HG02623 (cell line): ENCODE measurements around the gene TMEM126B.
"Not testable (repeated sequence)": the region's sequence is repeated elsewhere in the genome, so short reads cannot be mapped to it uniquely, and the experiment has no call there.

Source experiments
- ATAC-seq: cut with Tn5 transposase; IDR thresholded peaks from one replicate; pipeline ENCODE4 v1.9.1; 2021; ENCODE audit warnings: moderate library complexity; ENCODE audit not compliant: unreplicated experiment

Gene TMEM126B

GRCh38 chr11:85627998-85628770 lies at the start of gene TMEM126B:
TMEM126B (plus strand) TSS chr11:85628593; CDS start chr11:85628608, 15 bp downstream.
- ATAC-seq, result peak; percentile 99

- ATAC-seq, result no peak
Observed at GRCh38 chr11:85582111-85582510, 46.3 kb upstream of the TMEM126B start.

GRCh38 chr11:85589373-85589772 lies 39.0 kb upstream of the TMEM126B start:
- ATAC-seq, result no peak

- ATAC-seq, result no peak
Observed at GRCh38 chr11:85590848-85591483, 37.4 kb upstream of the TMEM126B start.

- peak; percentile 71 for ATAC-seq
Observed at GRCh38 chr11:85595285-85595884, 33.0 kb upstream of the TMEM126B start.

- no peak for ATAC-seq
Observed at GRCh38 chr11:85596886-85597285, 31.5 kb upstream of the TMEM126B start.

GRCh38 chr11:85599083-85599482 lies 29.3 kb upstream of the TMEM126B start:
- ATAC-seq, result no peak

- no peak for ATAC-seq
Observed at GRCh38 chr11:85602526-85603213, 25.7 kb upstream of the TMEM126B start.

- no peak for ATAC-seq
Observed at GRCh38 chr11:85603220-85603619, 25.2 kb upstream of the TMEM126B start.

- not testable (repeated sequence) for ATAC-seq
Observed at GRCh38 chr11:85606237-85606636, 22.2 kb upstream of the TMEM126B start.

- not testable (repeated sequence) for ATAC-seq
Observed at GRCh38 chr11:85608621-85609020, 19.8 kb upstream of the TMEM126B start.

GRCh38 chr11:85609286-85609685 lies 19.1 kb upstream of the TMEM126B start:
- ATAC-seq, result not testable (repeated sequence)

GRCh38 chr11:85611643-85612042 lies 16.8 kb upstream of the TMEM126B start:
- not testable (repeated sequence) for ATAC-seq

- no peak for ATAC-seq
Observed at GRCh38 chr11:85619499-85619898, 8.9 kb upstream of the TMEM126B start.

- ATAC-seq, result no peak
Observed at GRCh38 chr11:85620256-85620655, 8.1 kb upstream of the TMEM126B start.

- ATAC-seq, result no peak
Observed at GRCh38 chr11:85626496-85626895, 1.9 kb upstream of the TMEM126B start.

GRCh38 chr11:85627332-85627997 lies 928 bp upstream of the TMEM126B start, which contains the start of gene DLG2:
DLG2 (minus strand) TSS chr11:85627344.
- ATAC-seq, result no peak

GRCh38 chr11:85628771-85629341 lies 463 bp downstream of the TMEM126B start:
- peak; percentile 2 for ATAC-seq

- ATAC-seq, result no peak
Observed at GRCh38 chr11:85634747-85635146, 6.4 kb downstream of the TMEM126B start.

- ATAC-seq, result no peak
Observed at GRCh38 chr11:85643191-85643614, 14.8 kb downstream of the TMEM126B start.
